CD4-positive, alpha-beta T cell treated with Interleukin-4 for 1 hour (primary cell): Measurements from ENCODE around the gene CMIP.

Source experiments
- DNase-seq, 2 donors: peaks; one replicate each; pipeline ENCODE4 v3.0.0-alpha.2; 2020 to 2022

The CMIP gene

DNA sequence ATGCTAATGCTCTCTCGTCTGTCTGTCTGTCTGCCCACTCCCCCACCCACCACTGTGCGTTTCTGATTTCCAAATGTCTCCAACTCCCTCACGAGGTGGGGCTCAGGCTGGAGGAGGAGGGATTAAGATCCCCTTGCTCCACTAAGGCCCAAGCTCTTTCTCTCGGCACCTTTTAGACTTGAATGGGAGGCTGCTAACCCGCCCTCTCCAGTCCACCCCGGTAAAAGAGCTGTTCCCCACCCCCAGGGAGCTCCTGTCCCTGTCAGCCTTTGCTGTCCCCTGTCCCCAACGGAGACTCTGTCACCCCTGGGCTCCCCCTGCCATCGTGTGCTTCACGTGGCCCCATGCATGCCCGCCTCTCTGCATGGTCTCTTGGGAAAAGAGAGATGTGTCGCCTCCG, 266.0 kb downstream of the CMIP start:
- no peak for DNase-seq

DNA sequence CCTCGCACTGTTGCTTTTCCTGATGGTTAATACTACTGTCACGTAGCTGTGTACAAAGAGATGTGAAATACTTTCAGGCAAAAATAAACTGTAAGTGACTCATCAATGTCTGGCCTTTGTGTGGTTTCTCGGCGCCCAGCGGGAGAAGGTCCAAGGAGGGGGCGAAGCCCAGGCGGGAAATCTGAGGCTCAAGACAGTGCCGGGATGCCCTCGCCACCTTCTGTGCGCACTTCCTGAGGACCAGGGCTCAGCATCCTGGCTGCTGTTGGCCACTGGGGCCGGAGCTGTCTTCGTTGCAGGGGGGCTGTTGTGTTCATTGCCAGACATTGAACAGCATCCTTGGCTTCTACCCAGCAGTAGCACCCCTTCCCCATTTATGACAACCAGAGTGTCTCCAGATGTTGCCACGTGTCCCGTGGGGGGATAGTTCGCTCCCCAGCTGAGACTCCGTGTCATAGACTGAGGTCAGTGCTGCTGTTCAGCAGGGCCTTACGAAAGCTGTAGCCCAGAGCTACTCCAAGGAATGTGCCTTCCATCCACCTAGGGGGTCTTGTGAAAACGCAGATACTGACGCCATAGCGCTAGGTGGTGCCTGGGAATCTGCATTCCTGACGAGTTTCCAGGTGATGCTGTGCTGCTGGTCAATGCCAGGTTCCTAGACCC, 267.2 kb downstream of the CMIP start:
- DNase-seq = no peak

DNA sequence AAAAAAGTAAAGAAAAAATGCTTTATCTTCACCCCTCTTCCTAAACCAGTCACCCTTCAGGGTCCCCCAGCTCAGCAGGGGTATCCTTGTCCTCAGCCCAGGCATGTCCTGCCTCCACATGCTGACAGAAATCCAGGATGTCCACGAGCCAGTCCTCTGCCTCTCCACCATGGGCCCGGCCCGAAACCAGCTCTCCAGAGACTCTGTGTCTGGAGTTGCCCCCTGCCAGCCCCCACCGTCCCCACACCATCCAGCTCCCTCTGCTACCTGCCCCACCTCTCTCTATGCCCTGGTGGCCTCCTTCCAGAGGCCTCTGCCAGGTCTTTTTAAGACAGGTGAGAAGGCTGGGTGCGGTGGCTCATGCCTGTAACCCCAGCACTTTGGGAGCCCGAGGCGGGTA, 268.1 kb downstream of the CMIP start:
- no peak for DNase-seq

DNA sequence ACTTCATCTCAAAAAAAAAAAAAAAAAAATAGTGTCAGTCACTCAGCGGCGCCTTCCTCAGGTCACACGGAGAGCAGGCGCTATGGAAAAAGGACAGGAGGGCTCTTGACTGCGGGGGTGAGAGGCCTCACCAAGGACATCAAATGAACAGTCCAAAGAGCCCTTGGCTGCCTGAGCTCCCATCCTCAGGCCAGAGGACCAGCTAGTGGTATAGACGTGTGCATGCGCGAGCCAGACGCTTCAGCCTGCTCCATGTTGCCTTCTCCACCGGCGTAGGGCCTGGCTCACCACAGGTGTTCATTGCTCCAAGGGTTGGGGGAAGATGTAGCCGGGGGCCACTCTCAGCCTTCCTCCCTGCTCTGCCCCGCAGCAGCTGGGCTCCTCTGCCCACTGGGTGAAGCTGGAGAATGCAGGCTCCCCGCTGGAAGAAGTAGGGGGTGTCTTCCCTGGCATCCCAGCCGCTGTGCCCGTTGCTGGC, 268.7 kb downstream of the CMIP start:
- no peak for DNase-seq

DNA sequence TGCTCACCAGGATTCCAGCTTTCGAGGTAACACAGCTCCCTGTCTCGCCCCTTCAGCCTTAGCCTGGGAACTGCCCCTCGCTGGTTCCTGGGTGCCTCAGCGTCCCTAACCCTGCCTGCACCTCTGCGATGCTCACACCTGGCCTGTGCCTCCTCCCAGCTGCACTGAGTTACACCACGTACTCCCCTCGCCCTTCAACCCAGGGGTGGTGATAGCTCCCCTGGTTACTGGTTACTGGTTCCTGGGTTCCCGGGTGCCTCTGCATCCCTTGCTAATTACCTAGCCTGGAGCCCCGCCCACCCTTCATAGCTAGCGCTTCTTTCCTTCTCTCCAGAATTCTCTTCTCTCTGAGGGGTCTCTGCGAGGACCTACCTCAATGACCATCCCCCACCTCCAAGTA, 269.2 kb downstream of the CMIP start:
- DNase-seq = no peak

DNA sequence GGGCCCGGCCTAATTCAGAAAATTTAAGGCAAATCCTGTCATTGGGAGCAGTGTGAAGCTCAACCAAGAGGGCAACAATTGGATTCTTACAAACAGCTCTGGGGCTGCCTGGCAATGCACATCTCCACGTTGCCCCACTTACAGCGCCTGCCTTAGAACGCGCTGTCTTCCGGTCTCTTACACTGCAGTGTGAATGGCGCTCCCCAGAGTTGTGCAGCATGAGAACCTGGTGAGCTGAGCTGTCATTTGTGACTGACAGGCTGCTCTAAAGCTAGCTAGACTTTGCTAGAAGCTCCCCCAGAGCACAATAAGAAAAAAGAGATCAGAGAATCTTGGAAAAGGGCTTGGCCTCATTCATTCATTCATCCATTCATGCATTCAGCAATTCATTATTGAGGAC, 270.0 kb downstream of the CMIP start:
- no peak for DNase-seq

DNA sequence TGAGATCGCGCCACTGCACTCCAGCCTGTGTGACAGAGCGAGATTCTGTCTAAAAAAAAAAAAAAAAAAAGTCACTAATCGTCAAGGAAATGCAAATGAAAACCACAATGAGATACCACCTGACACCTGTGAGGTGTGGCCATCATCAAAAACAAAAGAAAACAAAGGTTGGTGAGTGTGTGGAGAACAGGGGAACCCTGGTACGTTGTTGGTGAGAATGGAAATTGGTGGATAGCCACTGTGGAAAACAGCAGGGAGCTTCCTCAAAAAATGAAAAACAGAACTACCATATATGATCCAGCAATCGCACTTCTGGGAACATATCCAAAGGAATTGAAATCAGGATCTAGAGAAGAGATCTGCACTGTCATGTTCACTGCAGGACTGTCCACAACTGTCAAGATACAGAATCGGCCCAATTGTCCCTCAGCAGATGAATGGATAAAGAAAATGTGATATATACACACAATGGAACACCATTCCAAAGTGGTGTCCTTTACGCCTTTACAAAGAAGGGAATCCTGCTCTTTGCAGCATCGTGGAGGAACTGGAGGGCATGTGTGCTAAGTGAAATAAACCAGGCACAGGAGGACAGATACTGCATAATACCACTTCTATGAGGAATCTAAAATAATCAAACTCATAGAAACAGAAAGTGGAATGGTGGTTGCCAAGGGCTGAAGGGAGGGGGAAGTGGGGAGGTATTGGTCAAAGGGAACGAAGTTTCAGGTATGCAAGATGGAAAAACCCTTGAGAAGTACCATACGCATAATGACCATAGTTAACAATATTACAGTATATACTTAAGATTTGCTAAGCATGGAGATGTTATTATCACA, 271.0 kb downstream of the CMIP start:
- DNase-seq = peak; percentile 51 to 81

DNA sequence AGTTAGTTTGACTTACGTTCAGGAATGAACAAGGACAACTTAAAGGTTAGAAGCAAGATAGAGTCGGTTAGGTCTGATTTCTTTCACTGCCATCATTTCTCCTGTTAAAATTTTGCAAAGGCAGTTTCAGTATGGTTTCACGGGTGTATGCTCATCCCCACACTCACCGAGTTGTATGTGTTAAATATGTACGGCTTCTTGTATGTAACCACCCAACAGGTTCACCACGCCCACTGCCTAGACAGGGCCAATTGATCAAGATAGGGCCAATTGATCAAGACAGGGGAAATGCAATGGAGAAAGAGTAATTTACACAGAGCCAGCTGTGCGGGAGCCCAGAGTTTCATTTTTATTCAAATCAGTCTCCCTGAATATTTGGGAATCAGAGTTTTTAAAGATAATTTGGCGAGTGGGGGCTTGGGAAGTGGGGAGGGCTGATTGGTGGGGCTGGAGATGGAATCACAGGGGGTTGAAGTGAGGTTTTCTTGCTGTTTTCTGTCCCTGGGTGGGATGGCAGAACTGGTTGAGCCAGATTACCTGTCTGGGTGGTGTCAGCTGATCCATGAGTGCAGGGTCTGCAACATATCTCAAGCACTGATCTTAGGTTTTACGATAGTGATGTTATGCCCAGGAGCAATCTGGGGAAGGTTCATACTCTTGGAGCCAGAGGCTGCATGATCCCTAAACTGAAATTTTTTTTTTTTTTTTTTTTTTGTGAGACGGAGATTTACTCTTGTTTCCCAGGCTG, 272.0 kb downstream of the CMIP start:
- DNase-seq = peak in 1 of 2 donors; percentile 56

DNA sequence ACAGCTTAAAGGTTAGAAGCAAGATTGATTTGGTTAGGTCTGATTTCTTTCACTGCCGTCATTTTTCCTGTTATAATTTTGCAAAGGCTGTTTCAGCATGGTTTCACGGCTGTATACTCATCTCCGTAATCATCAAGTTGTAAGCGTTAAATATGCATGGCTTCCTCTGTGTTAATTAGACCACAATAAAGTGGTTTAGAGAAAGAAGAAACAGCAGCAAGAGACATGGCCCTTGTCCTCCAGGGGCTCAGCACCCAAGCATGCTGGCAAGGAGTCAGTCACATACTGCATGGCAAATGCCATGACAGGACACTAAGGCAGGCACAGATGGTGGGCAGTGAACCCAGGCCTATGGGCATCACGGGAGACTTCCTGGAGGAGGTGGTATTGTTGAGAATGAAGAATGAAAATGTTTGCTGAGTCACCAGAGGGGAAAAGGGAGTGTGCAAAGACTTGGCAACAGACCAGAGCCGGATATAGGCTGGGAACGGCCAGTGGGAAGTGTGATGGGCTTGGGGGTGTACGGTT, 273.1 kb downstream of the CMIP start:
- peak in 1 of 2 donors; percentile 26 for DNase-seq

DNA sequence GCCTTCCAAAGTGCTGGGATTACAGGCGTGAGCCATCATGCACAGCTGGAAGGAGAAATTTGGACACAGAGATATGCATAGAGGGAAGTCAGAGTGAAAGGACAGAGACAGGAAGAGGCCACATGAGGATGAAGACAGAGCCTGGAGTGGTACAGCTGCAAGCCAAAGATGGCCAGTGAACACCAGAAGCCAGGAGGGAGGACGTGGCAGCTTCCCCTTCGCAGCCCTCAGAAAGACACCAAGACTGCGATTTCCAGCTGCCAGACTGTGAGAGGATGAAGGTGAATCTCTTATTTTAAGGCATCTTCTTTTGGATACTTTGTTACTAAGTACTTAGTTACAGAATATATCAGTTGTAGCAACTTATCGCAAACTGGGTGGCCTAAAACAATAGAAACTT, 274.0 kb downstream of the CMIP start:
- DNase-seq = no peak

DNA sequence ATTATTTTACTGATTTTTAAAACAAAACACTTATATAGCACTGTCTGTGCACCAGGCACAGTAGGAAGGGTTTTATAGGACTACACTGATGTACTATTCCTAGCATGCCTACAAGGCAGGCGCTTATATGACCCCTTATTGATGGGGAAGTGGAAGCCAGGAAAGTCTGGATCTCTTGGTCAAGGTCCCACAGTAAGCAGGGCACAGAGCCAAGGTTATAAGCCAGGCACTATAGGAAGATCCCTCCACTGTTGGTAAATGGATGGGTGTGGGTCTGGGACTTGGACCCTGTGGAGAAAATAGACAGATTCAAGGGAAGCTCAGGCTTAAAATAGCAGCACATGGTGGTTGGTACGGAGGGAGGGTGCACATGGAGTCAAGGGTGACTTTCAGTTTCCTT, 275.4 kb downstream of the CMIP start:
- no peak for DNase-seq

DNA sequence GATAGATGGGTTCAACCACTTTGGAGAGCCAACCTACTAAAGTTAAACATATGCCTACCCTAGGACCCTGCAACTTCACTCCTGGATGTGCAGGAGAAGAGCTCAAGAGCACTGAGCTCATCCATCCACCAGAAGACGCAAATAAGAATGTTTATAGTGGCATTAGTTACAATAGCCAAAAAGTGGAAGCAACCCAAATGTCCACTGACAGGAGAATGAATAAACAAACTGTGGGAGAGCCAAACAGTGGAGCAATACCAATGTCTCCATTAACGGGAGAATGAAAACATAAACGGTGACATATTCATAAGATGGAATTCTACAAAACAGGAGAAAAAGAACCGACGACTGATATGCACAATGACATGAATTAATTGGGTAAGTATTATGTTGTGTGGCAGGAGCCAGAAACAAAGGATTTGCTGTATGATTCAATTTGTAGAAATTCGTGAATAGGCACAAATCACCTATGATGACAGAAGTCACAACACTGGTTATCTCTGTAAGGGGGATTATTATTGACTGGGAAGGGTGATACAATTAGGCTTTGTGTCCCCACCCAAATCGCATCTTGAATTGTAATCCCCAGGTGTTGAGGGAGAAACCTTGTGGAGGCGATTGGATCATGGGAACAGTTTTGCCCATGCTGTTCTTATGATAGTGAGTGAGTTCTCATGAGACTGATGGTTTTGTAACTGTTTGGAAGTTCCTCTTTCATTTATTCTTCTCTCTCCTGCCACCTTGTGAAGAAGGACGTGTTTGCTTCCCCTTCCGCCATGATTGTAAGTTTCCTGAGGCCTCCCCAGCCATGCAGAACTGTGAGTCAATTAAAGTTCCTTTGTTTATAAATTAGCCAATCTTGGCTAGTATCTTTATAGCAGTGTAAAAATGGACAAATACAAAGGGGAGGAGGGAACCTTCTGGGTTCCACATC, 276.6 kb downstream of the CMIP start:
- DNase-seq = no peak

DNA sequence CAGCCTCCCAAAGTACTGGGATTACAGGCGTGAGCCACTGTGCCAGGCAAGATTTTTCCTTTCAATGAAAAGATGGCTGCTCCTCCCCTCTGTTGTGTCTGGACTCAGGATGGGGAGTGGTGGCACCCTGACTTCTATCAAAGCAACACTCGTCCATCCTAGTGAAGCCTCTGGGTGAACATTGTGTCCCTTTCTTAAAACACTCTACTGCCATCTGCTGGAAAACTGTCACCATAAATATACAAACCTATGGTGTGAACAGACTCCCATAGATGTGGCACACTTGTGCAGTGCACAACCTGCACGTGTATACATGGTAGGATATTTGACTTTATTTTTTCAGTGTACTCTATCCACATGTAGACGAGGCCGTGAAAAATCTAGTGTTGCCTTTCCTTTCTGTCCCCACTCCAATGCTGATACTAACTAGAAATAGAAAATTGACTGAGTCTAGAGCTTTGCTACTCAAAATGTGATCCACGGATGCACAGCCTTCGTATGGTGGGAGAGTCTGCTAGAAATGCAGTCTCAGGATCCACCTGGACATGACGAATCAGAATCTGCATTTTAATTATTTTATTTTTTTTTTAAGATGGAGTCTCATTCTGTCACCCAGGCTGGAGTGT, 278.6 kb downstream of the CMIP start:
- DNase-seq = peak; percentile 49 to 86

DNA sequence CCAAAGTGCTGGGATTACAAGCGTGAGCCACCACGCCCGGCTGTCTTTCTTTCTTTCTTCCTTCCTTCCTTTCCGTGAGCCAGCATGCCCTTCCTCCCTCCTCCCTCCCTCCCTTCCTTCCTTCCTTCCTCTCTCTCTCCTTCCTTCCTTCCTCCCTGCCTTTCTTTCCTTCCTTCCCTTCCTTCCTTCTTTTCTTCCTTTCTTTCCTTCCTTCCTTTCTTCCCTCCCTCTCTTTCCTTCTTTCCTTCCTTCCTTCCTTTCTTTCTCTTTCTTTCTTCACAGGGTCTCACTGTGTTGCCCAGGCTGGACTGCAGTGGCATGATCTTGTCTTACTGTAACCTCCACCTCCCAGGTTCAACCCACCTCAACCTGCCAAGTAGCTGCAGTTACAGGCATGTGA, 283.8 kb downstream of the CMIP start:
- no peak for DNase-seq

DNA sequence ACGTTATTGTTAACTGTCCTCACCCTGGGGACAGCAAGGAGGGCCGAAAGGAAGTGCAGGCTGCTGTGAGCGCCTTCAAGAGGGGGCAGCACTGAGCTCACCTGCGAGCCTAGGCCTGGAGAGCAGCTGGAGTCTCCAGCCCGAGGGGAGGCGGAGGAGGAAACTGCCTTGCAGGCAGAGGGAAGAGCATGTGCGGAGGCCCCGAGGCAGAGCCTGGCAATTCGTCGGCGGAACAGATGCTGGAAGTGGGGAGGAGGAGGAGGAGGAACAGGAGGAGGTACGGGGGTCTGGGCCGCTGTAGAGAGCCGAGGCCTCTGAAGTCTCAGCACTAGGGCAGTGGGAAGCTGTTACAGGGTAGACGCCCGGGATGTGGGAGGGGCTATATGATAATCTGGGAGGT, 284.8 kb downstream of the CMIP start:
- no peak for DNase-seq

DNA sequence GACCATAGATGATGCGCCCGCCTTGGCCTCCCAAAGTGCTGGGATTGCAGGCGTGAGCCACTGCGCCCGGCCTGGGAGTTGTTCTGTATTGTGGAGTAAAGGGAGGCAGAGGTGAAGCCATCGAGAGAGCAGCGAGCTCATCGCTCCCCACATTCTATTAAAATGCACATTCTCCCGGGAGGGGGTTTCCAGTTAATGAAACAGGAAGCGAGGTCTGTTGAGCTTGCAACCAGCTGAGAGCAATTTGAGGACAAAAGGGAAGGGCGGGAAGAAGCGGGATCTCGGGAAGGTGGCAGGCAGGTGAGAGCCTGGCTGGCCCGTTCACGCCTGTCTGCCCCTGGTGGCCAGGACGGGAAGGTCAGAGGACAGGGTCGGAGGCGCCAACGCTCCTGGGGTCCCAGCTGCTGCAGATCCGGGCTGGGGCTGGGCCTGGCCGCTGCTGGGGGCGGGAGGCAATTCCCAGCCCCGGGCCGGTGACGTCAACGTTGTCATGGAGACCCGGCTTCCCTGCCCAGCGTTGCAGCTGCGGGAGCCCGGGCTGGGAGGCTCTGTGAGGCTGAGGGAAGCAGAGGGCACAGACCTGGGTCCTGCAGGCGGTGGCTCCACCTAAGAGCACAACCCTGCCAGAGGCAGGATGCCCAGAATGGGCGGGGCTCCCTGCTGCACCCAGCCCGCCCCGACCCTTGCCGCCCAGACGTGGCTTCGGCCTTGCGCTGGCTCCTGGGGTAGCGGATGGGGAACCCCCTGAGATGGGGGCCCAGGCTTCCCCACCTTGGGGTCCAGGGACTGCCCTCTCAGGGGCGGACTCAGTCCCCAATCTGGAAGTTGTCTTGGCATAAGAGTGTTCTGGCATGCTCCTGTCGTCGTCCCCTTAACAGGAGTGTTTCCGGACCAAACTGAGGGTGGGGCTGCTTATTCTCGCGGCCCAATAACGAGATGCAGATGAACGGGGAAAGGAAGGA, 285.8 kb downstream of the CMIP start:
- peak; percentile 51 to 69 for DNase-seq

DNA sequence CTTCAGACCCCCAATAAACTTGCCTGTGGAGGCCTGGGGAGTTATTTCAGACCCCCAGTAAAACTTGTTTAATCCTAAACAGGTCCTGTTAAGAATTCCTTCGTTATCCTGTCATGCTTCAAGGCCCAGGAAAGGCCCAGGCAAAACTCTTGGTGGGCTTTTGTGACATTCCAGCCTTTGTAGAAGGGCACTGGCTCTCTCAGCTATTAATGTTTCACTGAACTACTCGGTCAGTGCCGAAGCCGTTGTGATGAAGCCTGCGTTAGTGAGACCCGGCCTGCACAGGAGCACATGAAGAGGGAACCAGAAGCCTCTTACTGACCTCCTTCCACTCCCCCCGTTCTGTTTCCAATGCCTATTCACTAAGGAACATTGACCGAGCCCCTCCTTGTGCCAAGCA, 287.0 kb downstream of the CMIP start:
- no peak for DNase-seq

DNA sequence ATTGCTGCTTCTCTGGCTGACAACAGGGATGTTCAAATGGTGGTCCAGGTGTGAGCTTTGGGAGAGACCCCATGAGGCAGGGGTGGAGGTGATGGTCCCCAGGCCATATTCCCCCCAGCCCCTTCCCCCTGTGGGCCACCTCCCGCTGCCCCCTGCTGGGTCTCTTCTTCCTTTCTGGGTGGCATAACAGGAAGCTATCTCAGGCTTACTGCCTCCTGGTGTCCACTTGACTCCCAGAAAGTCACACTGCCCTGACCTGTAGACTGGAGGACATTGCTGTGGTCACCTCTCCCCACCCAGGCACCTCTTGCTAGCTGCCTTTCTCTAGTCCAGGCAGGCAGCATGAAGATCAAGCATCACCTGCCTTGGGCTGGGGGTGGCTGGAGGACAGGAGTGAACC, 288.1 kb downstream of the CMIP start:
- no peak for DNase-seq

DNA sequence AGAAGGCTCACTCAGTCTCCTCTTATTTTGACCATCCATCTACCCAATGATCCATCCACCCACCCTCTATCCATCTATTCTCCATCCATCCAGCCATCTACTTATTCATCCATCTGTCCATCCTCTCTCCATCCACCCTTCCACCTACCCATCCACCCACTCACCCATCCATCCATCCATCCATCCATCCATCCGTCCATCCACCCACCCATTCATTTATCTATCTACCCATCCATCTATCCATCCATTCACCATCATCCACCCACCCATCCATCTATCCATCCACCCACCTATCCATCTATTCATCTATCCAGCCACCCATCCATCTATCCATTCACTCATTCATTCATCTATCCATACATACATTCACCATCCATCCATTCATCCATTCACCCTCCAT, 288.7 kb downstream of the CMIP start:
- DNase-seq = no peak

DNA sequence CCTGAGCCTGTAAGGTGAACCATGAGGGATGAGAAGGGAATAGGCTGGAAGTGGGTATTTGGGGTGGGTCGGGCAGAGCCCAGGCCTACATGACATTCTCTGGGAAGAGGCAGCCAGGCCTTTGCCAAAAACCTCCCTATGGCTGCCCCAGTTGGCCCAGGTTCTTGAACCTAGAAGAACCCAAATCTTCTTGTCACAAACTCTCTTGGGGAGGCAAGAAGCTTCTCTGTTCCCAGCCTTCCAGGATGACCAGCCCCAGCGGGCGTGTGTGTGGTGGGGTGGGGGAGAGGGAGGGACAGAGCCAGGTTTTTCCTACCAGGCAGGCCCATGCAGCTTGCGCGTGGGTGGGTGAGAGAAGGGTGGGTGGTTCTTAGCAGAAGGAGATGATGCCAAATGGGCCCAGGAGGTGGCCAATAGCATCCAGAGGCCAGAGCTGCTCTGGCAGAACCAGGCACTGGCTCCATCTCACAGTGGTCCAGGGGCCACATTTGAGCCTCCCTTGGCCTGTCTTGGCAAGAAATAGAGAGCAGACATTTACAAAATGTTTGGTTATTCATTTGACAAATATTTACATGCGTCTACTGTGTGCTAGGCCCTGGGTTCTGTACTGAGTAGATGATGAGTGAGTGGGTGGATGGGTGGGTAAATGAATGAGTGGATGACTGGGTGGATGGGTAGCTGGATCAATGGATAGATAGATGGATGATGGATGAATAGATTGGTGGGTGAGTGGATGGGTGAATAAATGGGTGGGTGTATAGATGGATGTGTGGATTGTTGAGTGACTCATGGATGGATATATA, 290.2 kb downstream of the CMIP start:
- no peak for DNase-seq
